LNCAP (cell line): Measurements from ENCODE around the gene HNF1B.

Experiments
- CTCF ChIP-seq: fragments of 450-650 bp; IDR thresholded peaks from 2 replicates; pipeline ENCODE4 v1.5.1; 2017; ENCODE audit warnings: mild to moderate bottlenecking

HNF1B gene

DNA sequence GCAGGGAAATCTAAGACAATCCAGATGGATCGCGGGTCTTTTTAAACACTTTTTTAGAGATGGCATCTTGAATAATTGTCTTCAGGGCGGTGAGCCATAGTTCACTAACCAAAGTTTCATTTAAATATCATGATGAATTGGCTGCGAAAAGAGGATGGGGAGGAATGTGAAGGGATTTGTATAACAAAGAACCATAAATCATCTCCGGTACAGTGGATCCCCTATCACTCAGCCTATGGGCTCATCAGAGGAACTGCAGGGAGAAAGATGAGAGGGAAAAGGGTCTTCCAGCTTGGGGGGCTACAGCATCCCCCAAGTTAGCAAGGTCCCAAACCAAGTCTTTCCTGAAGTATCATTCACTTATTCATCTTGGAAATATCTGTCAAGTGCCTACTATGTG lies 84.9 kb downstream of the HNF1B start:
- no peak for TF ChIP-seq CTCF

DNA sequence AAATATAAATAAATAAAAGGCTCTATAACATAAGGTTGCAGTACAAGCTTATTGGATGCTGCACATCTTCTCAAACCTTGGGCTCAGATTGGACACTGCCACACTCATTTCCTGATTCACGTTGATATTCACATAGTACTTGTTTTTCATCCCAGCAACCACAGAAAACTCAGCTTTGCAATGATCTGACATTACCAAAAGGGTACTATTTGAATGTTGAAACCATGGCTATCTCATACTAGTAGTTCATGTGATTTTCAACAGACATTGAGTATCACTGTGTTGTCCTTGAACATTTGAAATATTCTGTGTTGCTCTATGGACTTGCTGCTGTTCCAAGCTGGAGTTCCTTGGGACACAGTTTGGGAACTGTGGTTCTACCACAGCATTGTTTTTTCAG lies 87.7 kb downstream of the HNF1B start:
- no peak for TF ChIP-seq CTCF

DNA sequence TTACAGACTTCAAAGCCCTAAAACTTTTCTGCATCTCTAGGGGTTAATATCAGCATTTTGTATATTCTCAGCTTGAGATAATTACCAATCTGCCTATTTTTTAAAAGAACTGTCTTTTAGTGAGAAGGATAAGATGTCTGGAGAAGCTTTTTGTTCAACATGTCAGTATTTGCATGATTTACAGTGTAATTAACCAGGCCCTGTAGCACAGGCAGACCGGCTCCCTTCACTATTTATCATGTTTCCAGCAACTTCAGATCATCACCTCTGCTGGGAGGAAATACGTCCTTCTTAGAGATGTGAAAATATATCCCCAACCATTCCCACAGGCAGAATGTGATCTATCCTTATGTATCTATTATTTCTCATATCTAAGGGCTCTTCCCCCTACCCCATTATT lies 93.0 kb downstream of the HNF1B start:
- TF ChIP-seq CTCF, result no peak

GRCh38 chr17:37650419-37651003 lies 94.3 kb downstream of the HNF1B start:
- peak; percentile 62 for TF ChIP-seq CTCF

- TF ChIP-seq CTCF, result no peak
Observed at GRCh38 chr17:37648555-37648954, 96.3 kb downstream of the HNF1B start.

DNA sequence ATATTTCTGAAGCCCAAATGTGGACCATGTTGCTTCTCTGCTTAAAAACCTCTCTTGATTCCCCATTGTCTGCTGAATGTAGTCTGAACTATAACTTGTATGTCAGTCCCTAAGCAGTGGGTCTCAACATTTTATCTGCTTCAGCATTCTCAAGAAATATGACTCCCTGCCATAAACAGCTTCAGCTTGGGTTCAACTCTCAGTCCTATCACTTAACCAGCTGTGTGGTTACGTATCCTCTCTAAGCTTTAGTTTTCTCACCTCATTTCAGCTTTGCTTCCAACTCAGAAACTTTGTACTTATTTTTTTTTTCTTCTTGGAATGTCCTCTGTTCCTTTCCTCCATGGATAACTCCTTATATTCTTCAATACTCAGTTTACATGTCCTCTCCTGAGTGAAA lies 97.0 kb downstream of the HNF1B start:
- TF ChIP-seq CTCF, result no peak

GRCh38 chr17:37643869-37644268 lies 101.0 kb downstream of the HNF1B start:
- no peak for TF ChIP-seq CTCF
